ENCODE results near the gene APBA2. TPM values are rescaled to one million over a fixed set of nuclear protein-coding genes. Genes with fewer than 3 reads are reported as not detected.
A peak's percentile ranks its signal among the peaks of the same experiment; 100 is the strongest.

APBA2 gene
- polyA plus RNA-seq, 1 donor, result 4.4 TPM

GRCh38 chr15:29107971-29108645 is 222.3 kb downstream of the APBA2 start:
- no peak for DNase-seq

GRCh38 chr15:29109762-29110161 is 224.0 kb downstream of the APBA2 start:
- no peak for DNase-seq

- DNase-seq, result no peak
Observed at GRCh38 chr15:29110176-29110575, 224.4 kb downstream of the APBA2 start.

GRCh38 chr15:29110733-29111132 is 225.0 kb downstream of the APBA2 start:
- no peak for DNase-seq

GRCh38 chr15:29111705-29112281 is 226.0 kb downstream of the APBA2 start:
- no peak for DNase-seq

- DNase-seq, result no peak
Observed at GRCh38 chr15:29113336-29114220, 227.8 kb downstream of the APBA2 start.

- no peak for DNase-seq
Observed at GRCh38 chr15:29114221-29115092, 228.7 kb downstream of the APBA2 start.

GRCh38 chr15:29115093-29115991 is 229.6 kb downstream of the APBA2 start:
- DNase-seq, result peak; percentile 38

GRCh38 chr15:29116970-29117700 is 231.4 kb downstream of the APBA2 start:
- DNase-seq, result no peak

GRCh38 chr15:29117778-29118177 is 232.0 kb downstream of the APBA2 start:
- DNase-seq, result no peak

GRCh38 chr15:29119847-29120246 is 234.1 kb downstream of the APBA2 start:
- no peak for DNase-seq

- no peak for DNase-seq
Observed at GRCh38 chr15:29120593-29121368, 235.0 kb downstream of the APBA2 start.

GRCh38 chr15:29121369-29121656 is 235.5 kb downstream of the APBA2 start:
- DNase-seq, result no peak

- no peak for DNase-seq
Observed at GRCh38 chr15:29121907-29122306, 236.1 kb downstream of the APBA2 start.

GRCh38 chr15:29122506-29122905 is 236.7 kb downstream of the APBA2 start:
- DNase-seq, result no peak

GRCh38 chr15:29123171-29123570 is 237.4 kb downstream of the APBA2 start:
- DNase-seq, result no peak

GRCh38 chr15:29123991-29124390 is 238.2 kb downstream of the APBA2 start:
- no peak for DNase-seq

GRCh38 chr15:29124581-29125381 is 239.0 kb downstream of the APBA2 start:
- peak; percentile 18 for DNase-seq
